Prostate gland (tissue), 2 donors: Measurements from ENCODE around the gene ATP13A4.

Experiments
- POLR2A ChIP-seq: fragments of 450-650 bp; IDR thresholded peaks from one replicate; pipeline ENCODE4 v1.6.1; 2016; ENCODE audit warnings: antibody characterized with exemption, mild to moderate bottlenecking
- TF ChIP-seq, protein P1 (sequence below), 4 experiments: fragments of 200-600 bp in 2 of 4; fragments of 450-650 bp in 2 of 4; sonication (generic) in 2 of 4; IDR thresholded peaks; 1 replicate in 3 of 4; 2 replicates in 1 of 4; pipeline ENCODE4 v1.5.1; 2016 to 2019; ENCODE audit warnings: antibody characterized with exemption in 4 of 4, mild to moderate bottlenecking in 2 of 4, moderate library complexity in 2 of 4

GRCh38 chr3:193367868-193368267 lies 186.8 kb downstream of the ATP13A4 start:
- TF ChIP-seq POLR2A = no peak
- TF ChIP-seq, protein P1, sequence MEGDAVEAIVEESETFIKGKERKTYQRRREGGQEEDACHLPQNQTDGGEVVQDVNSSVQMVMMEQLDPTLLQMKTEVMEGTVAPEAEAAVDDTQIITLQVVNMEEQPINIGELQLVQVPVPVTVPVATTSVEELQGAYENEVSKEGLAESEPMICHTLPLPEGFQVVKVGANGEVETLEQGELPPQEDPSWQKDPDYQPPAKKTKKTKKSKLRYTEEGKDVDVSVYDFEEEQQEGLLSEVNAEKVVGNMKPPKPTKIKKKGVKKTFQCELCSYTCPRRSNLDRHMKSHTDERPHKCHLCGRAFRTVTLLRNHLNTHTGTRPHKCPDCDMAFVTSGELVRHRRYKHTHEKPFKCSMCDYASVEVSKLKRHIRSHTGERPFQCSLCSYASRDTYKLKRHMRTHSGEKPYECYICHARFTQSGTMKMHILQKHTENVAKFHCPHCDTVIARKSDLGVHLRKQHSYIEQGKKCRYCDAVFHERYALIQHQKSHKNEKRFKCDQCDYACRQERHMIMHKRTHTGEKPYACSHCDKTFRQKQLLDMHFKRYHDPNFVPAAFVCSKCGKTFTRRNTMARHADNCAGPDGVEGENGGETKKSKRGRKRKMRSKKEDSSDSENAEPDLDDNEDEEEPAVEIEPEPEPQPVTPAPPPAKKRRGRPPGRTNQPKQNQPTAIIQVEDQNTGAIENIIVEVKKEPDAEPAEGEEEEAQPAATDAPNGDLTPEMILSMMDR (IDR thresholded peaks at IDR 0.05) = no peak
